ENCODE results near the gene ZNF69.
"Not testable (repeated sequence)": the region's sequence is repeated elsewhere in the genome, so short reads cannot be mapped to it uniquely, and the experiment has no call there.

The ZNF69 gene

DNA sequence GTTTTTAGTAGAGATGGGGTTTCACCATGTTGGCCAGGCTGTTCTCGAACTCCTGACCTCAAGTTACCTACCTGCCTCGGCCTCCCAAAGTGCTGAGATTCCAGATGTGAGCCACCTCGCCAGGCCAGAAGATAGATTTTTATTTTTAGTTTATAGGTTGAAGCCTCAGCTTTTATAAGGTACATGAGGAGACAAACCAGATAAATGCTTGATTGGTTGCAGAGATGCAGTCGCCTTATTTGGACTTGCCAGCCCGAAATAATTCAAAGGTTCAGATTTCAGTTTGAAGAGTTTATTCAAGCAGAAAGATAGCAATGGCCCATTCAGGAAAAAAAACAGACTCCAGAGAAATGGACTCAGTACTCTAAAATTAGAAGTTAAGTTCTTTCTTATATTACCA, 3.1 kb downstream of the ZNF69 start:
- no peak for DNase-seq (ENCODE audit: extremely low read depth in 1 of 2, low read depth in 1 of 2)

DNA sequence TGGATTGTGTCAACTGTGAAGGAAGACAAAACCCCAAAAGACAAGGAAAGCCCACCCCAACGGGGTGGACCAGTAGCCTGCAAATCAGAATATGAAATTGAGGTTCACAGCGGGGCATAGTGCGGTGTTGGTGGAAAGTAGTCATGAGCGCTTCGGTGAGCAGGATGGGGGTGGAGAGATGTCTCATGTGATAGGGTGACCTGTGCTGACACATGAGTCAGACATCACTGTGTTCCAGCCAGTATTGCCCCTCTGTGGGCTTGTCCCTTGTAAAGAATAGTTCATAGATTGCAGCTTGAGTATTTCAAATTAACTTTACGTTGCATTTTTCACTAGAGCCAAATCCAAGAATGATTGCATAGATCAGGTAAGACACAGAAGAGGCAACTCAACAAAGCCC, 7.3 kb downstream of the ZNF69 start:
- DNase-seq (ENCODE audit: extremely low read depth in 1 of 2, low read depth in 1 of 2), result no peak

- no peak for DNase-seq (ENCODE audit: extremely low read depth in 1 of 2, low read depth in 1 of 2)
Measured at GRCh38 chr19:11902228-11902627, 14.6 kb downstream of the ZNF69 start.

GRCh38 chr19:11905928-11906327, 18.3 kb downstream of the ZNF69 start:
- no peak for DNase-seq (ENCODE audit: extremely low read depth in 1 of 2, low read depth in 1 of 2)

- not testable (repeated sequence) for DNase-seq (ENCODE audit: extremely low read depth in 1 of 2, low read depth in 1 of 2)
Measured at GRCh38 chr19:11911937-11912336, 24.4 kb downstream of the ZNF69 start.

GRCh38 chr19:11914417-11915051, 27.0 kb downstream of the ZNF69 start:
- DNase-seq (ENCODE audit: extremely low read depth in 1 of 2, low read depth in 1 of 2), result not testable (repeated sequence)

- DNase-seq (ENCODE audit: extremely low read depth in 1 of 2, low read depth in 1 of 2), result no peak
Measured at GRCh38 chr19:11921852-11922495, 34.4 kb downstream of the ZNF69 start.

DNA sequence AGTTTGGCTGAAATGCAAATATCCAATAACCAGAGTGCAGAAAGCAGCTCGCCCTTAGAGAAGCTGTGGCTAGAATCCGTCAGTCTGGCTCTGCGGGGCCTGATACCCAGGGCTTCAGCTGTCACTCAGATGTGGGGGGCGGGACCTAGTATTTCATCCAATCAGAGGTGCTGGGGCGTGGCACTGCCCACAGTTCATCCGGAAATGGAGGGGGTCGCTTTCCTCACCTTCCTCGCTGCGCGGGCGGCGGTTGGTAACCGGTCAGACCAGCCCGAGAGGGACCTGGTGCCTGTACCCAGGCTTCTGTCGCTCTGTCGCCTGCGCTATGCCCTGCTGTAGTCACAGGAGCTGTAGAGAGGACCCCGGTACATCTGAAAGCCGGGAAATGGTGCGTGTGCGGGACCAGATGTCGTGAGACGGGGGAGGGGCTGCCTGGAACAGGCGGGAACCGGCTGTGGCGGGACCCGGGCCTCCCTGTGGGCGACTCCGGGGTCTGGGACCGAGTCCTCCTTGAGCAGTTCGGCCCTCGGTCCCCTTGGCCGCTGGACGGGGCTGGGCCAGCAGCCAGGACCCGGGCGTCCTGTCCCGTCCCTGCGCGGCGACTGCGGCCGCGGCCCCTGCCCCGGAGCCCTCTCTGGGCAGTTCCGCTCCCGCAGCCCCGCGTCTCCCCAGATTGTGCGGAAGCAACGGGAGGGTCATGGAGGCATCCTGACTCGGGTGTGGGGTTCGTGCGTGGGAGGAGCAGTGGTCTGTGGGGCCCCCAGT, 37.5 kb downstream of the ZNF69 start, which contains the start of gene ZNF700:
ZNF700 (plus strand) TSS at position 222 of the 765 bp plus-strand sequence; CDS start at position 326, 104 bp downstream.
- DNase-seq (ENCODE audit: extremely low read depth in 1 of 2, low read depth in 1 of 2), result peak; percentile 79 to 94

DNA sequence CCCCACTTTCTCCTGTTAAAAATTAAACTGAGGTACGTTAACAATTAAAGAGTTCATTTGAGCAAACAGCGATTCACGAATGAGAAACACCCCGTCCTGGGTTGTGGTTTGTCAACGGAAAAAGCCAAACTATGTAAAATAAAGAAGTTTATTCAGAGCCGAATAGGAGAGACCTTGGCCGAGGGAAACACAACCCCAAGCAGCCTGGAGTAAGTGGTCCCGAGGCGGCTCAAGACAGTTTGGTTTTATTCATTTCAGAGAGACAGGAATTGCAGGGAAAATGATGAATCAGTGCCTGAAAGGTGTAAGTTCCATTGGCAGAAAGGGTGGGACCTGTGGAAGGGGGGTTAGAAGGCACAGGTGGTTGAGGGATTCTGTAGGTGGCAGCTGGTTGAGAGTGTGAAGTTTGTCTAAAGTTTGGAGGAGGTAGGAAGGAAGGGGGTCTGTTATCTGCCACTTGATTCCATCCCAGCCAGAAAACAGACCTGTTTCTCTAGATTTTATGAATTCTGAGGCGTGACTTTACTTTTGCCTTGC, 38.1 kb downstream of the ZNF69 start:
- not testable (repeated sequence) for DNase-seq (ENCODE audit: extremely low read depth in 1 of 2, low read depth in 1 of 2)

GRCh38 chr19:11927227-11927626, 39.6 kb downstream of the ZNF69 start:
- no peak for DNase-seq (ENCODE audit: extremely low read depth in 1 of 2, low read depth in 1 of 2)

- no peak for DNase-seq (ENCODE audit: extremely low read depth in 1 of 2, low read depth in 1 of 2)
Measured at GRCh38 chr19:11931051-11931450, 43.5 kb downstream of the ZNF69 start.

DNA sequence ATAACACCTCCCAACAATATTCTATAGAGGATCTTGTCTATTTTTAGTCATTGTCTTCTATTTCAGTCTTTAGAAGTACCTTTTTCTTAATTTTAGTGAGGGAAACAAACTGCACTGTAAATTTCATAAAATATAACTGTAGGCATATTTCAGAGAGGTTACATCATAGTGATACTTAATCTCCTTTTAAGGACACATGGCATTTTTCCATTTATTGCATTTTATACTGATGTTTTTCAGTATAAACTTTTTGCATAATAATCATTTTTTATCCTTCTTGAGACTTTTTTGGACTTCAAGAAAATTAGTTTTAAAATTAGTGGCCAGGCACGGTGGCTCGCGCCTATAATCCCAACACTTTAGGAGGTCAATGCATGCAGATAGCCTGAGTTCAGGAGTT, 43.9 kb downstream of the ZNF69 start:
- no peak for DNase-seq (ENCODE audit: extremely low read depth in 1 of 2, low read depth in 1 of 2)

GRCh38 chr19:11935829-11936228, 48.2 kb downstream of the ZNF69 start:
- not testable (repeated sequence) for DNase-seq (ENCODE audit: extremely low read depth in 1 of 2, low read depth in 1 of 2)

- DNase-seq (ENCODE audit: extremely low read depth in 1 of 2, low read depth in 1 of 2), result not testable (repeated sequence)
Measured at GRCh38 chr19:11938383-11938782, 50.8 kb downstream of the ZNF69 start.

DNA sequence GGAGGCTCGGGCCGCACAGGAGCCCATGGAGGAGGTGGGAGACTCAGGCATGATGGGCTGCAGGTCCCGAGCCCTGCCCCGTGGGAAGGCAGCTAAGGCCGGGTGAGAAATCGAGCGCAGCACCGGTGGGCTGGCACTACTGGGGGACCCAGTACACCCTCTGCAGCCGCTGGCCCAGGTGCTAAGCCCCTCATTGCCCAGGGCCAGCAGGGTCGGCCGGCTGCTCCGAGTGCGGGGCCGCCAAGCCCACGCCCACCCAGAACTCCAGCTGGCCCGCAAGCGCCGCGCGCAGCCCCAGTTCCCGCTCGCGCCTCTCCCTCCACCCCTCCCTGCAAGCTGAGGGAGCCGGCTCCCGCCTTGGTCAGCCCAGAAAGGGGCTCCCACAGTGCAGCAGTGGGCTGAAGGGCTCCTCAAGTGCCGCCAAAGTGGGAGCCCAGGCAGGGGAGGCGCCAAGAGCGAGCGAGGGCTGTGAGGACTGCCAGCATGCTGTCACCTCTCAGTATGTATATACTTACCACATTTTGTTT, 53.8 kb downstream of the ZNF69 start:
- DNase-seq (ENCODE audit: extremely low read depth in 1 of 2, low read depth in 1 of 2), result not testable (repeated sequence)

DNA sequence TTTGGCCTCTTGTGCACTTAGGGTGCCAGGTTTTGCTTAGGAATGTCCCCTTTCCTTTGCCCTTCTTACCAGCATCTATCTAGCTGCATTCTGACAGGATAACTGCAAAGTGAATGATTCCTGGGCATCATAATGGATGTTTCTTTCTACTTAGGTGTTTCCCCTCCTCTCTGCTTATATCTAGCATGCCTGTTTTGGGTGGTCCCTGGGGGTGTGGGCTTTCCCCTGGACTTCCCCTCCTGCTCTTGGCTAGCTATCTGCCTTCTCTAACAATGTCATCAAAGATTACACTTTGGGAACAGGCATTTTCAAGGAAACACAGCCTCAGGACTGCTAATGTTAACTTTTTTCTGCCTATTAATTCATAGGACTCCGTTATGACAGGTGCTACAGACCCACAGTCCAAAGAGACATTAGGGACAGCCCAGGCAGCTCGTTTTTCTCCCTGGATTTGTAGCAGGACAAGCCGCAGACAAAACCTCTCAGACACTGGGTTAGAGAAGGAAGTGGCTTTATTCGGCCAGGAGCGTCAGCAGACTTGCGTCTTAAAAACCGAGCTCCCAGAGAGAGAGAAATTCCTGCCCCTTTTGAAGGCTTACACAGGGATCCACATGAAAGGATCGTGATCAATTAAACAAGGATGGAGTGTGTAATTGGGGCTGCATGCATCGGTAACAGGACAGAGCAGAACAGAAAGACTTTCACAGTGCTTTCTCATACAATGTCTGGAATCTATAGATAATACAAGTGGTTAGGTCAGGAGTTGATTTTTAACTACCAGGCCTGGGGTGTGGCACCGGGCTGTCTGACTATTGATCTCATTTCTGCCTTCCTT, 54.6 kb downstream of the ZNF69 start:
- DNase-seq (ENCODE audit: extremely low read depth in 1 of 2, low read depth in 1 of 2), result no peak

DNA sequence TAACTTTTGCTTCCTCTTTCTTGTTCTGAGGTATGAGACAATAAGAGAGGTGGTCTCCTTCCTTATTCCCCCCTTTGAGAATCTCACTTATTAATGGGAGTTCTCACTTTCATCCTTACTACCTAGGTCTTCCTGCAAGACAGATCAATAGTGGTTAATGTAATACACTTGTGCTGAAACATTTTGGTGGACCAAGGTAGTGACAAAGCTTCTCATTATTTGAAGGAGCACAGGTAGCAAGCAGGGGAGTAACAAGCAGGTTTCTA, 55.2 kb downstream of the ZNF69 start:
- no peak for DNase-seq (ENCODE audit: extremely low read depth in 1 of 2, low read depth in 1 of 2)

GRCh38 chr19:11944656-11945055, 57.1 kb downstream of the ZNF69 start:
- no peak for DNase-seq (ENCODE audit: extremely low read depth in 1 of 2, low read depth in 1 of 2)

DNA sequence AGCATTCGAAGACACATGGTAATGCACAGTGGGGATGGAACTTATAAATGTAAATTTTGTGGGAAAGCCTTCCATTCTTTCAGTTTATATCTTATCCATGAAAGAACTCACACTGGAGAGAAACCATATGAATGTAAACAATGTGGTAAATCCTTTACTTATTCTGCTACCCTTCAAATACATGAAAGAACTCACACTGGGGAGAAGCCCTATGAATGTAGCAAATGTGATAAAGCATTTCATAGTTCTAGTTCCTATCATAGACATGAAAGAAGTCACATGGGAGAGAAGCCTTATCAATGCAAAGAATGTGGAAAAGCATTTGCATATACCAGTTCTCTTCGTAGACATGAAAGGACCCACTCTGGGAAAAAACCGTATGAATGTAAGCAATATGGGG, 61.1 kb downstream of the ZNF69 start:
- no peak for DNase-seq (ENCODE audit: extremely low read depth in 1 of 2, low read depth in 1 of 2)

- DNase-seq (ENCODE audit: extremely low read depth in 1 of 2, low read depth in 1 of 2), result no peak
Measured at GRCh38 chr19:11949201-11949600, 61.6 kb downstream of the ZNF69 start.

- DNase-seq (ENCODE audit: extremely low read depth in 1 of 2, low read depth in 1 of 2), result not testable (repeated sequence)
Measured at GRCh38 chr19:11949614-11950080, 62.1 kb downstream of the ZNF69 start.
